H1 (cell line): ENCODE results near the gene ELMO1. TPM values are rescaled to one million over a fixed set of nuclear protein-coding genes. Genes with fewer than 3 reads are reported as not detected.

ENCODE experiments used
- CTCF ChIA-PET: fragments of 300-600 bp; sonication (Branson Sonifier 250); formaldehyde crosslinking; loops from one replicate; lab custom pipeline; 2021; ENCODE audit not compliant: partially characterized antibody; lab: Charles Lee
- POLR2A ChIA-PET: fragments of 300-600 bp; sonication (Branson Sonifier 250); formaldehyde crosslinking; loops from one replicate; lab custom pipeline; 2021; ENCODE audit warnings: inconsistent platforms; ENCODE audit not compliant: partially characterized antibody; lab: Charles Lee
- DNase-seq, 2 experiments: peaks; one replicate each; pipeline versions ENCODE4 v3.0.0 to v3.0.0-alpha.2; 2010 to 2022; ENCODE audit warnings: low spot score in 2 of 2, low read depth in 1 of 2, mixed read lengths in 1 of 2
- FAIRE-seq: peaks from 2 replicates; lab custom pipeline; 2011; peaks lifted over from hg19 to GRCh38; lab: Jason Lieb, UNC
- H2AFZ ChIP-seq: 2 replicates; pipeline ENCODE4 v1.8.1; 2012; ENCODE audit warnings: low read length, inconsistent platforms
- H2AK5ac ChIP-seq: 2 replicates; pipeline ENCODE4 v1.6.1; 2013; ENCODE audit warnings: low read depth, low read length
- H2BK120ac ChIP-seq: replicated peaks from 2 replicates; pipeline ENCODE3; 2013; ENCODE audit warnings: low read depth, low read length, inconsistent platforms
- H2BK12ac ChIP-seq: 2 replicates; pipeline ENCODE4 v1.6.1; 2013; ENCODE audit warnings: low read depth, low read length
- H2BK15ac ChIP-seq: 2 replicates; pipeline ENCODE4 v1.6.1; 2013; ENCODE audit warnings: low read length
- H2BK20ac ChIP-seq: 2 replicates; pipeline ENCODE4 v1.6.1; 2013; ENCODE audit warnings: low read length
- H2BK5ac ChIP-seq: 2 replicates; pipeline ENCODE4 v1.6.1; 2013; ENCODE audit warnings: low read depth, low read length
- H3K14ac ChIP-seq: 2 replicates; pipeline ENCODE4 v1.6.1; 2013; ENCODE audit warnings: inconsistent platforms; ENCODE audit not compliant: insufficient read length
- H3K18ac ChIP-seq: 2 replicates; pipeline ENCODE4 v1.6.1; 2013; ENCODE audit warnings: low read length; ENCODE audit errors: extremely low read depth
- H3K23ac ChIP-seq: 2 replicates; pipeline ENCODE4 v1.6.1; 2013; ENCODE audit warnings: inconsistent platforms; ENCODE audit not compliant: insufficient read length
- H3K23me2 ChIP-seq: 2 replicates; pipeline ENCODE4 v1.6.1; 2013; ENCODE audit warnings: low read depth, low read length
- H3K27ac ChIP-seq: 2 replicates; pipeline ENCODE4 v1.6.1; 2011; ENCODE audit warnings: low read depth, low read length, inconsistent platforms
- H3K27me3 ChIP-seq, 4 experiments: replicated peaks in 1 of 4; 1 replicate in 1 of 4; 2 replicates in 3 of 4; pipeline versions ENCODE4 v1.6.1 to v1.8.1; 2011 to 2013; ENCODE audit warnings: low read length in 3 of 4, mild to moderate bottlenecking in 3 of 4, inconsistent platforms in 2 of 4, mixed read lengths in 2 of 4, moderate library complexity in 1 of 4; ENCODE audit not compliant: control insufficient read depth in 3 of 4, insufficient read depth in 3 of 4; ENCODE audit errors: extremely low read depth in 1 of 4
- H3K36me3 ChIP-seq, 4 experiments: 2 replicates each; pipeline versions ENCODE4 v1.6.1 to v1.8.1; 2011 to 2013; ENCODE audit warnings: mild to moderate bottlenecking in 4 of 4, low read length in 3 of 4, moderate library complexity in 2 of 4, control low read depth in 1 of 4, inconsistent platforms in 1 of 4; ENCODE audit not compliant: insufficient read depth in 4 of 4, control insufficient read depth in 2 of 4
- H3K4ac ChIP-seq: replicated peaks from 2 replicates; pipeline ENCODE3; 2013; ENCODE audit warnings: low read length, low read depth, mixed read lengths, inconsistent platforms; ENCODE audit not compliant: insufficient read length
- H3K4me1 ChIP-seq, 4 experiments: replicated peaks in 1 of 4; 1 replicate in 1 of 4; 2 replicates in 3 of 4; pipeline versions ENCODE4 v1.6.1 to v1.8.1; 2011 to 2013; ENCODE audit warnings: low read length in 3 of 4, inconsistent platforms in 2 of 4, mixed read lengths in 1 of 4; ENCODE audit not compliant: insufficient read depth in 4 of 4, control insufficient read depth in 3 of 4
- H3K4me2 ChIP-seq, 2 experiments: 2 replicates each; pipeline versions ENCODE4 v1.6.1 to v1.8.1; 2011 to 2013; ENCODE audit warnings: low read depth in 2 of 2, low read length in 2 of 2, control low read depth in 1 of 2, inconsistent platforms in 1 of 2, mild to moderate bottlenecking in 1 of 2; ENCODE audit not compliant: insufficient read depth in 1 of 2
- H3K4me3 ChIP-seq, 4 experiments: fragments of 200-600, 300-600 bp in 1 of 4; sonication (generic), shearing (Covaris generic), sonication (Bioruptor Twin) in 1 of 4; 2 replicates each; pipeline versions ENCODE4 v1.5.1 to v1.8.1; 2011 to 2016; ENCODE audit warnings: low read length in 4 of 4, low read depth in 3 of 4, control low read depth in 2 of 4, inconsistent platforms in 2 of 4, mild to moderate bottlenecking in 2 of 4, mixed read lengths in 1 of 4, moderate library complexity in 1 of 4; ENCODE audit not compliant: insufficient read depth in 2 of 4; ENCODE audit errors: extremely low read depth in 1 of 4
- H3K56ac ChIP-seq: replicated peaks from 2 replicates; pipeline ENCODE3; 2013; ENCODE audit warnings: low read depth, mild to moderate bottlenecking, mixed read lengths, low read length, inconsistent platforms; ENCODE audit not compliant: insufficient read length
- H3K79me1 ChIP-seq: 2 replicates; pipeline ENCODE4 v1.6.1; 2013; ENCODE audit warnings: low read depth, low read length, control low read depth
- H3K79me2 ChIP-seq, 2 experiments: 2 replicates each; pipeline versions ENCODE4 v1.6.1 to v1.8.1; 2012 to 2013; ENCODE audit warnings: low read length in 2 of 2, mild to moderate bottlenecking in 2 of 2, inconsistent platforms in 1 of 2; ENCODE audit not compliant: insufficient read depth in 2 of 2, control insufficient read depth in 1 of 2
- H3K9ac ChIP-seq, 4 experiments: replicated peaks in 1 of 4; 1 replicate in 1 of 4; 2 replicates in 3 of 4; pipeline versions ENCODE4 v1.6.1 to v1.8.1; 2011 to 2013; ENCODE audit warnings: low read depth in 3 of 4, low read length in 3 of 4, control low read depth in 2 of 4, mild to moderate bottlenecking in 2 of 4, moderate library complexity in 2 of 4, inconsistent platforms in 1 of 4; ENCODE audit errors: extremely low read depth in 1 of 4
- H3K9me3 ChIP-seq, 2 experiments: 2 replicates each; pipeline versions ENCODE4 v1.6.1 to v1.8.1; 2012 to 2013; ENCODE audit warnings: mild to moderate bottlenecking in 2 of 2, moderate library complexity in 2 of 2, control low read depth in 1 of 2, inconsistent platforms in 1 of 2, low read depth in 1 of 2, low read length in 1 of 2, mixed read lengths in 1 of 2; ENCODE audit not compliant: insufficient read depth in 2 of 2
- H4K20me1 ChIP-seq, 2 experiments: replicated peaks in 1 of 2; 2 replicates each; pipeline versions ENCODE3 to v1.8.1; 2011 to 2013; ENCODE audit warnings: inconsistent platforms in 2 of 2, low read length in 2 of 2, mild to moderate bottlenecking in 1 of 2; ENCODE audit not compliant: insufficient read depth in 2 of 2, control insufficient read depth in 1 of 2
- H4K5ac ChIP-seq: 2 replicates; pipeline ENCODE4 v1.6.1; 2013; ENCODE audit warnings: low read length, low read depth, mixed read lengths, inconsistent platforms; ENCODE audit not compliant: insufficient read length
- H4K8ac ChIP-seq: 2 replicates; pipeline ENCODE4 v1.8.0; 2013; ENCODE audit warnings: mild to moderate bottlenecking, moderate library complexity, low read length, inconsistent platforms; ENCODE audit not compliant: insufficient read depth; ENCODE audit errors: extremely low read depth
- H4K91ac ChIP-seq: replicated peaks from 2 replicates; pipeline ENCODE3; 2013; ENCODE audit warnings: low read length, mixed read lengths, inconsistent platforms; ENCODE audit not compliant: insufficient read length
- WGBS, 2 experiments: shearing (Covaris generic) in 1 of 2; methylation state at CpG; one replicate each; pipeline versions ENCODE4 v1.1.6 to v1.1.7; 2013 to 2015; ENCODE audit warnings: low lambda C conversion rate in 2 of 2, mixed read lengths in 2 of 2, inconsistent platforms in 1 of 2, low coverage in 1 of 2, missing lambda C conversion rate in 1 of 2; ENCODE audit not compliant: insufficient replicate concordance in 2 of 2, insufficient coverage in 1 of 2, insufficient read length in 1 of 2; ENCODE audit errors: extremely low coverage in 1 of 2, missing lambda C conversion rate in 1 of 2; 5-methylcytosine and 5-hydroxymethylcytosine counted together
- polyA plus RNA-seq, 7 experiments: library from polyadenylated mRNA; depleted of rRNA in 3 of 7; stranded (reverse) in 5 of 7; unstranded in 2 of 7; fragments of >200 nt in 5 of 7; fragments of 200-250 nt in 2 of 7; gene quantifications; 1 replicate in 5 of 7; 2 replicates in 1 of 7; 4 replicates in 1 of 7; pipeline versions ENCODE4 v1.2.1 to v1.2.3, GENCODE V29; 2011 to 2013; ENCODE audit warnings: missing spikeins in 2 of 7, mixed read lengths in 2 of 7
- total RNA-seq: library from RNA; stranded (reverse); fragmentation: NEBNext Ultra II Directional; extraction: Animal tissue kit (Norgen Biotek cat#: 25700); gene quantifications from 2 replicates; pipeline ENCODE4 v1.2.1, GENCODE V29; 2021

ELMO1 gene
- total and polyA plus RNA-seq, 2 of the 8 experiments (the other 6 are each of a cell fraction or from before 2014, with no cell fraction given) = 18.4 to 21.0 TPM

GRCh38 chr7:36905841-36906240 is 542.8 kb downstream of the ELMO1 start:
- H3K27me3 ChIP-seq = no peaks in the 10 kb centered on the region
- H2BK20ac ChIP-seq = no peak overlapping the region
- no peak for DNase-seq
- H3K56ac ChIP-seq = no peak overlapping the region
- H3K23me2 ChIP-seq = no peaks in the 10 kb centered on the region
- no peaks in the 10 kb centered on the region for H3K9me3 ChIP-seq
- no peak overlapping the region for H4K5ac ChIP-seq
- no peak overlapping the region for H3K23ac ChIP-seq
- H3K14ac ChIP-seq = no peak overlapping the region
- H4K8ac ChIP-seq = no peak overlapping the region
- no peak overlapping the region for H3K4me2 ChIP-seq
- no peak overlapping the region for H3K27ac ChIP-seq
- H3K79me2 ChIP-seq = no peaks in the 10 kb centered on the region
- no peak overlapping the region for H3K18ac ChIP-seq
- H2BK15ac ChIP-seq = no peak overlapping the region
- H4K20me1 ChIP-seq = no peaks in the 10 kb centered on the region
- H3K4me3 ChIP-seq = no peak overlapping the region
- H2BK12ac ChIP-seq = no peak overlapping the region
- WGBS, 2 experiments = 92% methylated on average over 2 of the region's 2 CpGs; no CpG with 5 or more reads in 1 of the 2 experiments
- no peak overlapping the region for H3K4ac ChIP-seq
- no peak overlapping the region for H2BK5ac ChIP-seq
- H3K4me1 ChIP-seq = peaks cover 0 to 4% (median 0%) of the 10 kb centered on the region in 4 experiments; a peak in 1 of 7 replicates
- POLR2A ChIA-PET = no interaction called here
- H3K9ac ChIP-seq = no peak overlapping the region
- no peaks in the 10 kb centered on the region for H3K79me1 ChIP-seq
- CTCF ChIA-PET = interaction anchor here (0.6 kb wide), 1 partner anchor 314 kb away, joined by 3 read pairs; no protein-coding TSS in a partner anchor
- H2AK5ac ChIP-seq = no peak overlapping the region
- no peak overlapping the region for H4K91ac ChIP-seq
- no peaks in the 10 kb centered on the region for H3K36me3 ChIP-seq
- FAIRE-seq = no peak
- no peak overlapping the region for H2AFZ ChIP-seq
- H2BK120ac ChIP-seq = no peak overlapping the region
